GM23338 (cell line): ENCODE measurements around the gene KLHL21. TPM values are rescaled to one million over a fixed set of nuclear protein-coding genes. Genes with fewer than 3 reads are reported as not detected.

Experiments
- ATAC-seq: fragments of 200-7000 bp; cut with Tn5 transposase; 3 replicates; pipeline ENCODE4 v1.9.1; 2020
- DNase-seq: peaks from one replicate; pipeline ENCODE4 v3.0.0-alpha.2; 2015; ENCODE audit warnings: low spot score
- H2AFZ ChIP-seq: fragments of 200-600 bp; sonication (generic); 2 replicates; pipeline ENCODE4 v1.8.0; 2016; ENCODE audit warnings: antibody characterized with exemption, mild to moderate bottlenecking, moderate library complexity
- H3F3A ChIP-seq: fragments of 200-600 bp; sonication (generic); replicated peaks from 2 replicates; pipeline ENCODE4 v1.8.0; 2017; ENCODE audit warnings: antibody characterized with exemption, mixed run types, low read depth
- H3K27ac ChIP-seq: fragments of 200-600 bp; sonication (generic); 2 replicates; pipeline ENCODE4 v1.6.1; 2016; ENCODE audit warnings: low read depth
- H3K27me3 ChIP-seq: fragments of 200-600 bp; sonication (generic); 2 replicates; pipeline ENCODE4 v1.8.0; 2016; ENCODE audit warnings: mild to moderate bottlenecking, mixed run types, moderate library complexity; ENCODE audit not compliant: insufficient read depth
- H3K36me3 ChIP-seq: fragments of 200-600 bp; sonication (generic); 2 replicates; pipeline ENCODE4 v1.8.0; 2016; ENCODE audit warnings: mild to moderate bottlenecking; ENCODE audit not compliant: insufficient read depth
- H3K4me1 ChIP-seq: fragments of 200-600 bp; sonication (generic); 2 replicates; pipeline ENCODE4 v1.8.0; 2016; ENCODE audit warnings: mild to moderate bottlenecking, moderate library complexity; ENCODE audit not compliant: insufficient read depth
- H3K4me2 ChIP-seq: fragments of 200-600 bp; sonication (generic); 2 replicates; pipeline ENCODE4 v1.7.1; 2017; ENCODE audit warnings: mixed run types
- H3K4me3 ChIP-seq: fragments of 200-600 bp; sonication (generic); 2 replicates; pipeline ENCODE4 v1.6.1; 2016; ENCODE audit warnings: mixed run types
- H3K79me2 ChIP-seq: fragments of 200-600 bp; sonication (generic); replicated peaks from 2 replicates; pipeline ENCODE4 v1.8.0; 2017; ENCODE audit warnings: mild to moderate bottlenecking; ENCODE audit not compliant: insufficient read depth
- H3K9me2 ChIP-seq: fragments of 200-600 bp; sonication (generic); 2 replicates; pipeline ENCODE4 v1.8.0; 2017; ENCODE audit not compliant: insufficient read depth
- H4K20me1 ChIP-seq: fragments of 200-600 bp; sonication (generic); replicated peaks from 2 replicates; pipeline ENCODE4 v1.8.0; 2017; ENCODE audit warnings: mild to moderate bottlenecking; ENCODE audit not compliant: insufficient read depth
- H3K27ac Mint-ChIP-seq: 2 replicates; pipeline ENCODE4 v1.8.0; 2020; ENCODE audit warnings: inconsistent platforms, mild to moderate bottlenecking, moderate library complexity, mixed read lengths
- H3K27me3 Mint-ChIP-seq: 3 replicates; pipeline ENCODE4 v1.8.0; 2022; ENCODE audit warnings: low read depth, mild to moderate bottlenecking, moderate library complexity, mixed read lengths, inconsistent platforms; ENCODE audit not compliant: insufficient read depth, poor library complexity
- H3K36me3 Mint-ChIP-seq: 3 replicates; pipeline ENCODE4 v1.8.0; 2021; ENCODE audit warnings: low read depth, mild to moderate bottlenecking, inconsistent platforms, moderate library complexity, mixed read lengths
- H3K4me1 Mint-ChIP-seq: 3 replicates; pipeline ENCODE4 v1.8.0; 2020; ENCODE audit warnings: mild to moderate bottlenecking, inconsistent platforms, mixed read lengths
- H3K4me3 Mint-ChIP-seq: 3 replicates; pipeline ENCODE4 v1.8.0; 2021; ENCODE audit warnings: moderate library complexity, mild to moderate bottlenecking, inconsistent platforms, mixed read lengths
- H3K9me3 Mint-ChIP-seq: 3 replicates; pipeline ENCODE4 v1.8.0; 2020; ENCODE audit warnings: moderate library complexity, mild to moderate bottlenecking, inconsistent platforms, mixed read lengths
- CTCF ChIP-seq, 2 experiments: fragments of 200-600 bp in 1 of 2; sonication (generic) in 1 of 2; conservative IDR thresholded peaks; 2 replicates each; pipeline versions ENCODE4 v1.5.1 to v1.6.1; 2016 to 2017; ENCODE audit warnings: antibody characterized with exemption in 2 of 2, low read depth in 2 of 2, mild to moderate bottlenecking in 2 of 2, moderate library complexity in 1 of 2
- EZH2 ChIP-seq: fragments of 200-600 bp; sonication (generic); IDR thresholded peaks from one replicate; pipeline ENCODE4 v1.8.0; 2017; ENCODE audit warnings: antibody characterized with exemption, mild to moderate bottlenecking, low read depth; ENCODE audit not compliant: unreplicated experiment
- NANOG ChIP-seq: IDR thresholded peaks from 2 replicates; pipeline ENCODE4 v1.6.1; 2016; ENCODE audit warnings: antibody characterized with exemption, borderline replicate concordance
- REST ChIP-seq: IDR thresholded peaks from one replicate; pipeline ENCODE4 v1.6.1; 2018; ENCODE audit warnings: antibody characterized with exemption; ENCODE audit not compliant: unreplicated experiment
- STAT1 ChIP-seq: IDR thresholded peaks from one replicate; pipeline ENCODE4 v1.6.1; 2016; ENCODE audit warnings: antibody characterized with exemption; ENCODE audit not compliant: unreplicated experiment
- ZNF331 ChIP-seq: fragments of 250-450 bp; sonication (Bioruptor Pico); IDR thresholded peaks from 2 replicates; pipeline ENCODE4 v1.5.0; 2020; ENCODE audit warnings: low read depth, mild to moderate bottlenecking, moderate library complexity
- ZNF462 ChIP-seq: fragments of 250-450 bp; sonication (Bioruptor Pico); IDR thresholded peaks from 2 replicates; pipeline ENCODE4 v1.5.0; 2020; ENCODE audit warnings: mild to moderate bottlenecking, moderate library complexity
- polyA plus RNA-seq: library from polyadenylated mRNA; unstranded; fragments of >200 nt; fragmentation: Nextera tagmentation; extraction: Ambion mirVana; gene quantifications from 2 replicates; pipeline ENCODE4 v1.2.1, GENCODE V29; 2016
- total RNA-seq: library from RNA; depleted of rRNA; stranded (reverse); fragments of >200 nt; shearing (Covaris generic); gene quantifications from 2 replicates; pipeline ENCODE4 v1.2.3, GENCODE V29; 2014

KLHL21 gene
- total and polyA plus RNA-seq, 2 experiments from 2014 or later = 7.3 to 35.9 TPM

GRCh38 chr1:6580593-6581409, 21.9 kb downstream of the KLHL21 start:
- peaks cover 20% of the 10 kb centered on the region for H3K4me1 Mint-ChIP-seq
- peak; percentile 54 for DNase-seq
- H3K4me3 Mint-ChIP-seq = peak overlapping the region; percentile 95
- no peak for TF ChIP-seq ZNF462 (CRISPR knock-in tag)
- TF ChIP-seq REST = no peak
- TF ChIP-seq EZH2 = no peak
- no peak for TF ChIP-seq ZNF331 (CRISPR knock-in tag)
- TF ChIP-seq NANOG = no peak
- TF ChIP-seq CTCF (conservative IDR thresholded peaks at IDR 0.05; ENCODE audit: low read depth in 2 of 2) = no peak; a peak in 2 of 4 replicates
- no peak for TF ChIP-seq STAT1
- Histone ChIP-seq H3K4me2 (peak overlapping the region; percentile 97), H3K27ac (0 out of 2 replicates have a peak overlapping the region, but pooled peaks have one; percentile 19), H3K4me3 (peak overlapping the region; percentile 95), H2AFZ (no peak overlapping the region), H4K20me1 (peaks cover 4% of the 10 kb centered on the region; the same call in 1 of the 2 replicates), H3K36me3 (no peaks in the 10 kb centered on the region), H3F3A (no peaks in the 10 kb centered on the region; the same call in 1 of the 2 replicates), H3K27me3 (no peaks in the 10 kb centered on the region), H3K9me2 (no peaks in the 10 kb centered on the region), H3K4me1 (peaks cover 13% of the 10 kb centered on the region; the same call in 1 of the 2 replicates), H3K79me2 (peaks cover 16% of the 10 kb centered on the region)
- H3K9me3 Mint-ChIP-seq = no peaks in the 10 kb centered on the region
- H3K27me3 Mint-ChIP-seq = peaks cover 10% of the 10 kb centered on the region
- H3K27ac Mint-ChIP-seq = peak overlapping the region; percentile 75
- peak; percentile 3 for ATAC-seq
- peaks cover 2% of the 10 kb centered on the region; the same call in 1 of the 3 replicates for H3K36me3 Mint-ChIP-seq
